Transverse colon (tissue), 4 donors: ENCODE measurements around the gene KAT8. TPM values are rescaled to one million over a fixed set of nuclear protein-coding genes. Genes with fewer than 3 reads are reported as not detected.

ENCODE experiments used
- DNase-seq: peaks from one replicate; pipeline ENCODE4 v3.0.0-alpha.2; 2019
- H3K27ac ChIP-seq, 4 donors: fragments of 200-600 bp; sonication (generic); 2 replicates each; pipeline ENCODE4 v1.5.1; 2016 to 2018; ENCODE audit warnings: inconsistent platforms in 4 of 4
- H3K27me3 ChIP-seq: fragments of 200-600 bp; sonication (generic); 2 replicates; pipeline ENCODE4 v1.5.1; 2017; ENCODE audit warnings: inconsistent platforms
- H3K36me3 ChIP-seq, 4 donors: fragments of 200-600 bp; sonication (generic); 2 replicates each; pipeline ENCODE4 v1.5.1; 2017 to 2019; ENCODE audit warnings: inconsistent platforms in 4 of 4
- H3K4me1 ChIP-seq, 4 donors: fragments of 200-600 bp; sonication (generic); 2 replicates each; pipeline ENCODE4 v1.5.1; 2017 to 2020; ENCODE audit warnings: inconsistent platforms in 4 of 4
- H3K4me3 ChIP-seq, 4 donors: fragments of 200-600 bp; sonication (generic); 1 replicate in 1 of 4; 2 replicates in 3 of 4; pipeline versions ENCODE4 v1.5.1 to v1.6.1; 2017 to 2019; ENCODE audit warnings: inconsistent platforms in 4 of 4
- H3K9me3 ChIP-seq, 2 donors: fragments of 200-600 bp; sonication (generic); 2 replicates each; pipeline ENCODE4 v1.5.1; 2017 to 2019; ENCODE audit warnings: inconsistent platforms in 2 of 2
- EP300 ChIP-seq: sonication (generic); formaldehyde crosslinking; IDR thresholded peaks from one replicate; pipeline ENCODE4 v1.6.1; 2017; ENCODE audit warnings: antibody characterized with exemption, low read depth
- POLR2A ChIP-seq: fragments of 450-650 bp; IDR thresholded peaks from one replicate; pipeline ENCODE4 v1.6.1; 2016; ENCODE audit warnings: antibody characterized with exemption, mild to moderate bottlenecking, moderate library complexity
- POLR2AphosphoS5 ChIP-seq, 3 donors: sonication (generic); formaldehyde crosslinking; IDR thresholded peaks; one replicate each; pipeline ENCODE4 v1.6.1; 2016; ENCODE audit warnings: antibody characterized with exemption in 3 of 3
- WGBS, 2 donors: methylation state at CpG; one replicate each; pipeline ENCODE4 v1.1.5; 2018; ENCODE audit warnings: low coverage in 1 of 2; 5-methylcytosine and 5-hydroxymethylcytosine counted together
- in situ Hi-C, 4 donors: fragments of 200-750 bp; cut with MboI; loops; one replicate each; pipeline versions ENCODE4 v1.15.0 to v1.15.1; 2017; ENCODE audit warnings: low sequenced_read_pairs in 3 of 4, low pct_ligation_motif_present in 1 of 4, low pct_unique_long_range_greater_than_20kb in 1 of 4
- intact Hi-C: fragments of 100-400 bp; cut with DNase I; formaldehyde crosslinking; loops from one replicate; pipeline ENCODE4 v1.15.1; 2023; ENCODE audit warnings: low total_unique reads
- total RNA-seq, 4 donors: library from RNA; depleted of rRNA; stranded (reverse); fragments of >200 nt; gene quantifications; one replicate each; pipeline ENCODE4 v1.1.0, GENCODE V29; 2016
- TF ChIP-seq, protein P1 (sequence below), 5 experiments: fragments of 200-600 bp in 3 of 5; fragments of 450-650 bp in 2 of 5; sonication (generic) in 3 of 5; IDR thresholded peaks; 1 replicate in 2 of 5; 2 replicates in 3 of 5; pipeline ENCODE4 v1.5.1; 2016 to 2017; ENCODE audit warnings: antibody characterized with exemption in 5 of 5, inconsistent platforms in 3 of 5, mild to moderate bottlenecking in 2 of 5, moderate library complexity in 1 of 5

The KAT8 gene
- total RNA-seq, 4 donors from 2014 or later, result 61.0 to 93.5 (median 62.1) TPM

- in situ Hi-C loops (no loop called here), intact Hi-C loops (no loop called here)
- no peak for DNase-seq
- Histone ChIP-seq H3K9me3 (no peaks in the 10 kb centered on the region), H3K27ac (no peak overlapping the region), H3K27me3 (no peaks in the 10 kb centered on the region), H3K4me3 (no peak overlapping the region), H3K4me1 (peaks cover 7 to 19% (median 17%) of the 10 kb centered on the region in 4 donors), H3K36me3 (peaks cover 0 to 46% (median 16%) of the 10 kb centered on the region in 4 donors)
- no peak for TF ChIP-seq POLR2A
- TF ChIP-seq EP300, result no peak
- TF ChIP-seq POLR2AphosphoS5 (IDR thresholded peaks at IDR 0.05), result no peak
- TF ChIP-seq, protein P1, sequence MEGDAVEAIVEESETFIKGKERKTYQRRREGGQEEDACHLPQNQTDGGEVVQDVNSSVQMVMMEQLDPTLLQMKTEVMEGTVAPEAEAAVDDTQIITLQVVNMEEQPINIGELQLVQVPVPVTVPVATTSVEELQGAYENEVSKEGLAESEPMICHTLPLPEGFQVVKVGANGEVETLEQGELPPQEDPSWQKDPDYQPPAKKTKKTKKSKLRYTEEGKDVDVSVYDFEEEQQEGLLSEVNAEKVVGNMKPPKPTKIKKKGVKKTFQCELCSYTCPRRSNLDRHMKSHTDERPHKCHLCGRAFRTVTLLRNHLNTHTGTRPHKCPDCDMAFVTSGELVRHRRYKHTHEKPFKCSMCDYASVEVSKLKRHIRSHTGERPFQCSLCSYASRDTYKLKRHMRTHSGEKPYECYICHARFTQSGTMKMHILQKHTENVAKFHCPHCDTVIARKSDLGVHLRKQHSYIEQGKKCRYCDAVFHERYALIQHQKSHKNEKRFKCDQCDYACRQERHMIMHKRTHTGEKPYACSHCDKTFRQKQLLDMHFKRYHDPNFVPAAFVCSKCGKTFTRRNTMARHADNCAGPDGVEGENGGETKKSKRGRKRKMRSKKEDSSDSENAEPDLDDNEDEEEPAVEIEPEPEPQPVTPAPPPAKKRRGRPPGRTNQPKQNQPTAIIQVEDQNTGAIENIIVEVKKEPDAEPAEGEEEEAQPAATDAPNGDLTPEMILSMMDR (IDR thresholded peaks at IDR 0.05), result no peak
- 98% methylated on average over 13 of the region's 13 CpGs; no CpG with 5 or more reads in 1 of the 2 donors for WGBS, 2 donors
These were observed 40.4 kb upstream of the KAT8 start for GRCh38 chr16:31077024-31077423.

DNA sequence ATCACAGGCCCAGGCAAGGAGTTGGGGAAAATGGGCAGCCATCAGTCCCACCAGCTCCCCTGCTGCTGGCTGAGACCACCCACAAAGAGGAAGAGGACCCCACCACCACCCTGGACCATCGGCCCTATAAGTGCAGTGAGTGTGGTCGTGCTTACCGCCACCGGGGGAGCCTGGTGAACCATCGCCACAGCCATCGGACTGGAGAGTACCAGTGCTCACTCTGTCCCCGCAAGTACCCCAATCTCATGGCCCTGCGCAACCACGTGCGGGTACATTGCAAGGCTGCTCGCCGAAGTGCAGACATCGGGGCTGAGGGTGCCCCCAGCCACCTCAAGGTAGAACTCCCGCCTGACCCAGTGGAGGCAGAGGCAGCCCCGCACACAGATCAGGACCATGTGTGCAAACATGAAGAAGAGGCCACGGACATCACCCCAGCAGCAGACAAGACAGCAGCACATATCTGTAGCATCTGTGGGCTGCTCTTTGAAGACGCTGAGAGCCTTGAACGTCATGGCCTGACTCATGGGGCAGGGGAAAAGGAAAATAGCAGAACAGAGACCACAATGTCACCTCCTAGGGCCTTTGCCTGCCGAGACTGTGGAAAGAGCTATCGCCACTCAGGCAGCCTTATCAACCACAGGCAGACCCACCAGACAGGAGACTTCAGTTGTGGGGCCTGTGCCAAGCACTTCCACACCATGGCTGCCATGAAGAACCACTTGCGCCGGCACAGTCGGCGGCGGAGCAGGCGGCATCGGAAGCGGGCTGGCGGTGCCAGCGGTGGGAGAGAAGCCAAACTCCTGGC is 39.7 kb upstream of the KAT8 start:
- no peak overlapping the region for H3K27ac ChIP-seq
- no peak for DNase-seq
- no peaks in the 10 kb centered on the region for H3K27me3 ChIP-seq
- no peak overlapping the region for H3K4me3 ChIP-seq
- intact Hi-C loops (no loop called here), in situ Hi-C loops (no loop called here)
- peaks cover 0 to 46% (median 16%) of the 10 kb centered on the region in 4 donors for H3K36me3 ChIP-seq
- TF ChIP-seq POLR2AphosphoS5 (IDR thresholded peaks at IDR 0.05), result no peak
- TF ChIP-seq EP300, result no peak
- TF ChIP-seq POLR2A, result no peak
- TF ChIP-seq, protein P1 (IDR thresholded peaks at IDR 0.05), result no peak
- WGBS, 2 donors, result 95% methylated on average over 28 of the region's 30 CpGs; no CpG with 5 or more reads in 1 of the 2 donors
- peaks cover 6 to 12% (median 10%) of the 10 kb centered on the region in 4 donors for H3K4me1 ChIP-seq
- H3K9me3 ChIP-seq, result no peaks in the 10 kb centered on the region

DNA sequence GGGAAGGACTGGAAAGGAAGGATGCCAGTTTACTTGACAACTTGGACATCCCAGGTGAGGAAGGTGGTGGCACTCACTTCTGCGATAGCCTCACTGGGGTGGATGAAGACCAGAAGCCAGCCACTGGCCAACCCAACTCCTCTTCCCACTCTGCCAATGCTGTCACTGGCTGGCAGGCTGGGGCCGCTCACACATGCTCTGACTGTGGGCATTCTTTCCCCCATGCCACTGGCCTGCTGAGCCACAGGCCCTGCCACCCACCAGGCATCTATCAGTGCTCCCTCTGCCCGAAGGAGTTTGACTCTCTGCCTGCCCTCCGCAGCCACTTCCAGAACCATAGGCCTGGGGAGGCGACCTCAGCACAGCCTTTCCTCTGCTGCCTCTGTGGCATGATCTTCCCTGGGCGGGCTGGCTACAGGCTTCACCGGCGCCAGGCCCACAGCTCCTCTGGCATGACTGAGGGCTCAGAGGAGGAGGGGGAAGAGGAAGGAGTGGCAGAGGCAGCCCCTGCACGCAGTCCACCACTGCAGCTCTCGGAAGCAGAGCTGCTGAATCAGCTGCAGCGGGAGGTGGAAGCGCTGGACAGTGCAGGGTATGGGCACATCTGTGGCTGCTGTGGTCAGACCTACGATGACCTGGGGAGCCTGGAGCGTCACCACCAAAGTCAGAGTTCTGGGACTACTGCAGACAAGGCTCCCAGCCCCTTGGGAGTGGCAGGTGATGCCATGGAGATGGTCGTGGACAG is 38.7 kb upstream of the KAT8 start:
- no peak for DNase-seq
- Histone ChIP-seq H3K4me3 (no peak overlapping the region), H3K4me1 (peaks cover 6 to 11% (median 10%) of the 10 kb centered on the region in 4 donors), H3K36me3 (peaks cover 0 to 46% (median 16%) of the 10 kb centered on the region in 4 donors), H3K27me3 (no peaks in the 10 kb centered on the region), H3K9me3 (no peaks in the 10 kb centered on the region), H3K27ac (no peak overlapping the region)
- TF ChIP-seq, protein P1 (IDR thresholded peaks at IDR 0.05), result no peak
- TF ChIP-seq POLR2A (no peak), EP300 (no peak), POLR2AphosphoS5 (IDR thresholded peaks at IDR 0.05) (no peak)
- intact Hi-C loops, result no loop called here
- in situ Hi-C loops, result no loop called here
- WGBS, 2 donors, result 92% methylated on average over 15 of the region's 15 CpGs; no CpG with 5 or more reads in 1 of the 2 donors

- H3K4me3 ChIP-seq, result no peak overlapping the region
- no peaks in the 10 kb centered on the region for H3K27me3 ChIP-seq
- H3K4me1 ChIP-seq, result peaks cover 6 to 11% (median 10%) of the 10 kb centered on the region in 4 donors
- peaks cover 0 to 46% (median 16%) of the 10 kb centered on the region in 4 donors for H3K36me3 ChIP-seq
- DNase-seq, result no peak
- TF ChIP-seq EP300 (no peak), POLR2A (no peak), POLR2AphosphoS5 (IDR thresholded peaks at IDR 0.05) (no peak)
- TF ChIP-seq, protein P1 (IDR thresholded peaks at IDR 0.05), result no peak
- no peak overlapping the region for H3K27ac ChIP-seq
- no peaks in the 10 kb centered on the region for H3K9me3 ChIP-seq
- in situ Hi-C loops (no loop called here), intact Hi-C loops (no loop called here)
- WGBS, 2 donors, result 88% methylated on average over 13 of the region's 13 CpGs; no CpG with 5 or more reads in 1 of the 2 donors
These were observed 38.0 kb upstream of the KAT8 start for GRCh38 chr16:31079342-31079944.
